ENCODE results near the gene OR7G3.

Gene OR7G3

DNA sequence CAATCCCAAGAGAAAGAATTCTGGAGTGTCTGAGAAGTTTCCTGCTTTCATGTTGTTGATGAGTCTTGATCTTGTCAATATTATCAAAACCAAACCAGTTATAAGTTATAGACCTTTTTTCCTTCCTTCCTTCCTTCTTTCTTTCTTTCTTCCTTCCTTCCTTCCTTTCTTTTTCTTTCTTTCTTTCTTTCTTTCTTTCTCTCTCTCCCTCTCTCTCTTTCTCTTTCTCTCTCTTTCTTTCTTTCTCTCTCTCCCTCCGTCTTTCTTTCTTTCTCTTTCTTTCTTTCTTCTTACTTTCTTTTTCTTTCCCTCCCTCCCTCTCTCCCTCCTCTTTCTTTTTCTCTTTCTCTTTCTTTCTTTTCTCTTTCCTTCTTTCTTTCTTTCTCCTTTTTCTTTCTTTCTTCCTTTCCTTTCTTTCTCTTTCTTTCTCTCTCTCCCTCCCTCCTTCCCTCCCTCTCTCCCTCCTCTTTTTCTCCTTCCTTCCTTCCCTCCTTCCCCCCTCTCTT, at the start of gene OR7G3:
Gene OR7G3 (minus strand): TSS at position 51 of the 506 bp plus-strand sequence. CDS start 0 bp downstream, at position 51.
- DNase-seq: no peak

DNA sequence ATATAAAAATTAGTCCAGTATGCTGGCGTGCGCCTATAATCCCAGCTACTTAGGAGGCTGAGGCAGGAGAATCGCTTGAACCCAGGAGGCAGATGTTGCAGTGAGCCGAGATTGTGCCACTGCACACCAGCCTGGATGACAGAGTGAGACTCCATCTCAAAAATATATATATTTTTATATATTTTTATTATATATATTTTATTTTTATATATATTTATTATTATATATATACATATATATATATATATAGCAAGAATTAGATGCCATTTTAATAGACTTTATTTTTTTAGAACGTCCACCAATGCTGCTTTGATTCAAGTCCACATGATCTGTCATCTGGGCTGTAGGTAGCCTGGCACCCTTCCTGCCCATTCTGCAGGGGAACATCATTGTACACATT, 48.6 kb upstream of the OR7G3 start:
- no peak for DNase-seq

DNA sequence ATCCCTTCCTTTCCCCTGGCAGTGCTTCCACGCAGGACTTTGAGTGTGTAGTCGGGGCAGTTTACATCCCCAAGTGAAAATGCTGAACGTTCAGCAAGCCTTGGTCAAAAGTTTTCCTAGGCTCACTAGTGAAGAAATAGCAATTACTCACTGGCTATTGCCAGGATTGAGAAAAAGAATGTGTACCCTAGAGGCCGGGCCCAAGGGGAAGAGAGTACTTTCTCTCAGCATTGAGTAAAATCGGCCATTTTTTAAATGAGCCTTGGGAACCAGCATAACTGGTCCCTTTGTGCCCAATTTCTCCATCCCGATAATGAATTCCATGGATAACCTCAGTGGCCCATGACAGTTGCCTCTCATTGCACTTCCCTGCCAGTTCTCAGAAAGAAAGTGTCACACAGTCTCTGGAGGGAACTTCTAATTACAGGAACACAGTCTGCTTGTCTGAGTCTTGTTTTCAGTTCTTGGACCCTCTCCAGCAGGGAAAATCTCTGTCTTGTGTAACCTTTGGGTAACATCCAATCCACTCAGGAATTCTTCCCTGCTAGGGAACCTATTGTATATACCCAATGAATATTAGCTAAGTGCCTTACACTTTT, 44.7 kb upstream of the OR7G3 start:
- no peak for DNase-seq

DNA sequence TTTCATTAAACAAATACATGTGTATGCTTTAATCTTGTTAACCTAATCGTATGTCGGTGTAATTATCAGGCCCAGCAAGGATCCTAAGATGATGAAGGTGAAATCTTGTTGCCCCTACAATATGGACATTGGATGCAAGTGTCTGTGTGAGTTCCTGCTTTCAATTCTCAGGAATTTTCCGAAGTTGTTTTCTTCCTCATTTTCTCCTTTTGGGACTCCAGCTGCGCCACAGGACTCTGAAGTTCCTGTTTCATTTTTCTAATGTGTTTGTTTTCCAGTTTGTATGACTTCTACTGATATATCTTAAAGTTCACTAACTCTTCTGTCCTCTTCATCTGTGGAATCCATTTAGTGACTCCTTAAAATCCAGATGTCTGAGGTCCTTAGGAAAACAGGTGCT, 40.1 kb upstream of the OR7G3 start:
- no peak for DNase-seq

DNA sequence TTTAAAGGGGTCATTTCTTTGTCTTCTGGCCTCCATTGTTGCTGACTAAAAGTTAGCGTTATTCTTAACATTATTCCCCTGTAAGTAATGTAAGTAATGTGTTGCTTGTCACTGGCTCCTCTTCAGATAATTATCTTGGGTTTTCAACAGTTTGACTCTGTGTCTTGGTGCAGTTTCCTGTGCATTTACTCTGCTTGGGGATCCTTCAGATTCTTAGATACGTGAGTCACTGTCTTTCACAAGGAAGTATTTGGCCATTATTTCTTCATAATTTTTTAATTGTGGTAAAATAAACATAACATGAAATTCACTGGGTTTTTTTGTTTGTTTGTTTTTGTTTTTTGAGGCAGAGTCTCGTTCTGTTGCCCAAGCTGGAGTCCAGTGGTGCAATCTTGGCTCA, 38.5 kb upstream of the OR7G3 start:
- no peak for DNase-seq

DNA sequence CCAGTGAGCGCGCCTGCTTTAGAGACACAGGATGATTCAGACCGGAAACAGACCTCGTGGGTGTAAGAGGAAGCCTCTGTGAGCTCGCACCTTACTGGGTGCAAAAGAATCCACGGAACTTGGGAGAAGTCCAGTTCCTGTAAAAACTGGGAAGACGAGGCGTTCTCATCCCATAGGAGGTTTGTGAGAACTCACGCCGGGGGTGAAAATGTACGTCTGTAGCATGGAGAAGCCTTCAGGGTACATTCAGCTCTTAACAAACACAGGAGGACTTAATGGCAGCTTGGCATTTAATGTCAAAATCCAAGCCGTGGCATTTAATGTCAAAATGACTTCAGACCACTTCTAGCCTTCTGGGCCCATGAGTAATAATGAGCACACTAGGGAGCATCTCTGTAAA, 34.7 kb upstream of the OR7G3 start:
- DNase-seq: no peak

DNA sequence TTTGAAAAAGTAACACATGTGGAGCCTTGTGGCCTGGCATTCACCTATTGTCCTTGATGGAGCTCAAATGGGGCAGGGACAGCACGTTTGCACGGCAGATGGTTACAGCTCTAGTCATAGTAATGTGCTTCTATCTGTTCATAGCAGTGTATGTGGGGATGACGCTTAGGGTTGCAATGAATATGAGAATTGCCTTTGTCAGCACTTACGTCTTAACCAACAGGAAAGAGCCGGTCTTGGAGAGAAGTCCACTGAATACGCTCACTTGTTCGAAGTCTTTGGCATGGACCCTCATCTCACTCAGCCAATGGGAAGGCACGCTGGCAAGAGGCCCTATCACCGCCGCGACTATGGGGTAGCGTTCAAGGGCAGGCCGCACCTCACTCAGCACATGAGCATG, 33.1 kb upstream of the OR7G3 start:
- DNase-seq: no peak

DNA sequence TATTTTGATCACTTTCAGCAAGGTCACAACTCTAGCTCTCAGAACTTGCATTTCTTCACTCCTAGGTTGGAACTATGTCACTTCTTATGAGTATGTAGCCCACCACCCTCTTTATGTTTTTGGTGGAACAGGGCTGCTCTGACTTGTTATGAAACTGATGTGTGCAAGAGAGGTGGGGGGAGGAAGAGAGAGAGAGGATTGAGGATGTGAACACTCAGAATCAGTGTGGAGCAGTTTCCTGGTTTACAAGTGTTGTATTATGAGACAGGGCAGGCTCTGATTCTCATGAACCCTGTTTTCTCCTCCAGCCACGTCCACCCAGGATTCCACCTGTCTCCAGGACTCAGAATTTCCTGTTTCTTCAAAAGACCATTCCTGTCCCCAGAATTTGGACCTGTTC, 29.6 kb upstream of the OR7G3 start:
- DNase-seq: no peak

DNA sequence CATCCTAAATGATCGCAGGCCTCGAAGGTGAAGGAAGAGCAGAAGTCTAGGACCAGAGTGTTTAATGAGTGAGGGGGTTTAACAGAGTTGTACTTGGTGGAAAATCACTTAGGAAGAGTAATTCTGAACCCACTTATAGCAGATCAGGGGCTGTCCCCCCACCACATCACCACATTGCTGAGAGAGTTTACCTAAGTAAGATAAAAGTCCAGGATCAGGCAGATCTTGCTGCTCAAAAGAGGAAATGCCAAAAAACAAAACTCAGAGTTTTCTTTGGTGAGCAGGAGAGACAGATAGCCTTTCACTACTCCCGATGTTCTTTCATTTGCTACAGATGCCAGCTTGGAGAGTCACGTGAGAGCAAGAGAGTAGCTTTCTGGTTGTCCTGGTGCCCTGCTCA, 28.8 kb upstream of the OR7G3 start:
- DNase-seq: no peak

DNA sequence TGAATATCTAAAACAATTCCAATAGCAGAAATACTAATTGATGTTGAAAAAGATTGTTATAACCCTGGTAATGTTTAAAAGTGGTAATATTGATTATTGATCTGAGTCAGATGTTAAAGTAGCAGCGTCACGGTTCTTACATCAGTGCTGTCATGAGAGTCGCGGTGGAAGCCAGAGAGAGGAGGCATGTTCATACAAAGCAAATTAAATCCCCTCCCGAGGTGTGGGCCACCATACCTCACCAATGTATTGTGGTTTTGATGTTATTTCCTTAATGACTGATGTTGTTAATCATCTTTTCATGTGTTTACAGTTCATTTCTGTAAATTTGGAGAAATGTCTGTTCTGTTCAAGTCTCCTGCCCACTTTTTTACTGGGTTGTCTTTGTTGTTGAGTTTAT, 24.6 kb upstream of the OR7G3 start:
- no peak for DNase-seq

DNA sequence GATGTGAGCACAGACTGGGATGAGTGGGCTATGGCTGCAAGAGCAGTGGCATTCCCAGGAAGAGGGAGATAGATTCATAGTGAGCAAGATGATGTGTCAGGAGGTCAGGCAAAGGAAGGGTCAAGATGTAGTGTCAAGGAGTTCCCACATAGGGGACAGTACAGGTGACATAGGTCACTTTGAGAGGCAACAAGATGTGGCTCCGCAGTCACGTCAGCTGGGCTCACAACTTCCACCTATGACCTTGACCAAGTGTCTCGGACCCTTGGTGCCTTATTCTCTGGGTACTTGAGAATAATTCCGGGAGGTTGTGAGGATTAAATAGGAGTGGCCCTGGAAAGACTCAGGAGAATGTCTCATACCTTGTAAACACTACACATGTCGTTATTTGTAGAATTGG, 23.9 kb upstream of the OR7G3 start:
- no peak for DNase-seq

DNA sequence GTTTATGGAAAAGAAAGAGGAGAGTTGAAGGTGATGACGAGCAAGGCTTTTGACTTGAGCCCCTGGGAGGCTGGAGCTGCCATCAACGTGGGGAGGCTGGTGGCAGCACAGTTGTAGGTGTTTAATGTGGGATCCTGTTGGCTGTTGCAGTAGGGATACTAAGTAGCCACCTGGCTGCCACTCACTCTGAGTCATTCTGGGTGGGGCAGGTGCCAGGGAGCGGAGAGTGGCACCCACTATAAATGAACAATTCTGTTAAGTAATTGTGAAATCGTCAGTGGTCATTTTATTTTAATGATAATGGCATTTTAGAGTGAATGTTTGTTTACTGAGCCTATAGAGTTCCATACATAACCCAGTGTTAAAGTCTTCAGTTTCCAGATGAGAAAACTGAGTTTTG, 23.2 kb upstream of the OR7G3 start:
- no peak for DNase-seq

DNA sequence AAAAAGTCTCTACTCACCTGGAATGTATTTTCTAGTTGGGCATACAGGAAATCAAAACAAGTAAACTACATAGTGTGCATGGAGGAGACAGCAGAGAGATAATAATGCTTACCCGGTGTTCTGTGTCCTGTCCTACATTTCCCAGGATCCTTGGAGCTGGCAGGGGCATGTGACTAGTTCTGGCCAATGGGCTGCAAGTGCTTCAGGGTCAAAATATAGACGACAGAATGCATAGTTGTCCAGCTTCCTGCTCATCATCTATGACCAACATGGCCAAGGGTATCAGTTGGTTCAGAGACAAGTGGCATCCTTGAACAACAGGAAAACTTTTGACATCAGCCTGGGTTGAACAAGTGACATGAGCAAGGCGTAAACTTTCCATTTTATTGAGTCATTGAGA, 21.9 kb upstream of the OR7G3 start:
- no peak for DNase-seq

DNA sequence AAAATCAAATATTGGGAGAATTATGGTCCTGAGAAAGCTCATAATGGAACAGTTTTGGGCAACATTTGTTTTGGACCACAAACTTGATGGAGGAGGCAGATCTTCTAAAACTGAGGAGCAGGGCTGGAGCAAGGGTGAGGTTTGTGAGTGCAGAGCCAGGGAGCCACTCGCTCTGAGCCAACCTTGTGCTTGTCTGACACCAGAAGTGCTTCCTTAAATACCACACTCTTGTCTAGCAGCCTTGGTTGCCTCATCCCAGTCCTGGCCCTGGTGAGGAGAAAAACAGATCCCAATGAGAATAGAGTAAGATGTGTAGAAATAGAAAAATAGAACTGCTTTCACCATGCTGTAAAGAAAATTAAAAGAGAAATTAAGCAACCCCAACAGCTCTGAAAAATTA, 20.1 kb upstream of the OR7G3 start:
- DNase-seq: no peak

DNA sequence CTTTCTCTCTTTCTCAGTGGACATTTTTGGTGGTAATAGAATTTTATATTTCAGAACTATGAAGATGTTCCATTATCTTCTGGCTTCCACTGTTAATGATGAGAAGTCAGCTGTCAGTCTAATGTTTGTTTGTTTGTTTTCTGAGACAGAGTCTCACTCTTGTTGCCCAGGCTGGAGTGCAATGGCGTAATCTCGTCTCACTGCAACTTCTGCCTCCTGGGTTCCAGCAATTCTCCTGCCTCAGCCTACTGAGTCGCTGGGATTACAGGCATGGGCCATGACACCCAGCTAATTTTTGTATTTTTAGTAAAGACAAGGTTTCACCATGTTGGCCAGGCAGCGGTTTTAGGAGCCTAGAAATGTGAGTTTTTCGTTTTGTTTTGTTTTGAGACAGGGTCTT, 18.2 kb upstream of the OR7G3 start:
- peak; percentile 19 for DNase-seq

DNA sequence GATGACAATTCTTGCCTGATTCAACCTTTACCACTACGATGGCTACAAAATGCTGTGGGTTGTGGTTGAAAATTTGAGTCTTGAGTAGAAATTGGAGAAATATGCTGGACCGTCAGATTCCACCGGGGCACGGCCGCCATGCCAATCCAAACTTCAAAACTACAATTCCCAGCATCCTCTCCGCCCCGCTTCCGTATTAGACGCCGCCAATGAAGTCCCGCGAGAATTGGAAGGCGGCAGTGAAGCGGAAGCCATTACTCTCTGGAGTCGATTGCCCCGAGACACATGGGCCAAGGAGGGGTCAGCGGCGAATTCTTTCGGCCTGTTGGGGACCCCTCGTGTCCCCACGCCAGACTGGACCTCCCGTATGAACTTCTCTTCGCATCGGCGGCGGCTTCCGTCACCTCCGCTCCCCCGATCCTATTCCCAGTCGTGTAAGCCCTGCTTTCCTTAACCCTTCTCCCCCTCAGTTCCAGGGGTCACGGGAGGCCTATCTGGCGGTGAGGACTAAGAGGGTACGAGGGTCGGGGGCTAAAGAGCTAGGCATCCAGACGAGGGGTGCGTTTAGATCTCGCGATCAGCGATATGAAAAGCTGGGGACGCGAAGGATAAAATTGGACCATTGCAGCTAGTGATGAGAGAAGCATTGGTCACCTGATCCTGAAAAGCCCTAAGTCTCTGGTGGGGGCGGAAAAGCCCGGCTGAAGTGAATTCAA, 13.6 kb upstream of the OR7G3 start, which contains the start of gene ZNF317:
Gene ZNF317 (plus strand): TSS at position 239 of the 716 bp plus-strand sequence. CDS start 15,620 bp downstream, outside the sequence.
- DNase-seq: peak; percentile 96

DNA sequence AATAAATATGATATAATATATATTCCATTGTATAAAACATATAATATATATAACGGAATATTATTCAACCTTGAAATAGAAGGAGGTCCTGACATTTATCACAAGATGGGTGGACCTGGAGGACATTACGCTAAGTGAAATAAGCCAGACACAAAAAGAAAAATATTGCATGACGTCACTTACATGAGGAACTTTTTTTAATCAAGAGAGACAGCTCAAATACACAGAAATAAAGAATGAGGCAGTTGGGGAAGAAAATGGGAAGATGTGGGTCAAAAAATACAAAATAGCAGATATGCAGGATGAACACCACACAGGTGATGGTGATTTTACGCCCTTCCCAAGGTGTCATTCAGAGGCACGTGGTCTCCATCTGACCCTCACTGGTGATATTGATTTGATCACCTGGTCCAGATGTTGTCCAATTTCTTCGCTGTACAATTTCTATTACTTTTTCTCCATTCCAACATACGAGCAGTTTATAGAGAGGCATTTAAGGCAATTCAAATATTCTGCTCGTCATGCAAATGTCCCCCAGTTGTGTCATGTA, 12.9 kb upstream of the OR7G3 start:
- DNase-seq: no peak

DNA sequence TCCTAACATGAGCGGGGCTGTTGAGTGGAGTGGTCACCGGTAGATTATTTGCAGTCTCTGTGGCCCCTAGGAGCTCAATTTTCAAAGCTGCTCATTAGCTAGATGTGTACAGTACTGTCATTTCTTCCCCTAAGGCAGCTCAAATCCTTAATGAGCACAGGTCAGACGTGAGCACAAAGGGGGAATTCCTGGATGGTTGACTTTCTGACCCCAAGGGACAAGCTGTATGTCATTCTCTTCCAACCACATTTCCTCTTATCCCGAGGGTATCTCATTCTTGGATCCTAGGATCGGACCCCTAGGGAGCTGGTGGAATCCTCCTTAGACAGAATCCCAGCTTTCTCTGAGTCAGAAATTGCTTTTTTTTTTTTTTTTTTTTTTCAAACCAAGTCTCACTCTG, 5.7 kb upstream of the OR7G3 start:
- no peak for DNase-seq

DNA sequence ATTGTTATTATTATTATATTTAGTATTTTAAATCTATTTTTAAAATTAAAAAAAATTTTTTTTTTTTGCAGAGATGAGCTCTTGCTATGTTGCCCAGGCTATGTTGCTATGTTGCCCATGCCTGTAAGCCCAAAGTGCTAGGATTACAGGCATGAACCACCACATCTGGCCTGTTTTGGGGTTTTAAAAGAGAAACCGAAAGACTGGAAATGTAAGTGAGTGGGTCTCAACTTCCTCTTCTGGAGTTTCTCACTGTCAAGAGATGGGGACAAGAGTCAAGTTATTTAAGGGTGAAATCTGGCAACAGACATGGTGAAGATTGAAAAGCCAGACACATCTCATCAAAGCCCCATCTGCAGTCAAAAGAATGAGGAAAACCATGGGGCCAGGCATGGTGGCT, 4.2 kb upstream of the OR7G3 start:
- no peak for DNase-seq

DNA sequence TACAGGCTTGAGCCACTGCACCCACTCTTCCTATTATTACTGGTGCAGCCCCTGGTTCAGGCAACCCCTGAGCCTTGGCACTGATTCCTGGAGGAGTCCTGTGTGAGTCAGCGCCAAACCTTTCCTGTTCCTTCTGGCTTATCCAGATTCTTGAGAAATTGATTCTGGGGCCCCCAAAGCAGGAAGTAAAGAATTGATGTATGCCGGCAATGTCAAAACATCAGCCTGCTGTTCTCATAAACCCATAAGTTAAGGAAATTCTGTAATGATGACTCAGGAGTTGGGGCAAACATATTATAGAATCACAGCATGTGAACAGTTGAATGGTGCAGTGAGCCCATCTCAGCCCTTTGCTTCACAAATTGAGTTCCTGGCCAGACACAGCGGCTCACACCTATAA, 1.4 kb upstream of the OR7G3 start:
- no peak for DNase-seq

DNA sequence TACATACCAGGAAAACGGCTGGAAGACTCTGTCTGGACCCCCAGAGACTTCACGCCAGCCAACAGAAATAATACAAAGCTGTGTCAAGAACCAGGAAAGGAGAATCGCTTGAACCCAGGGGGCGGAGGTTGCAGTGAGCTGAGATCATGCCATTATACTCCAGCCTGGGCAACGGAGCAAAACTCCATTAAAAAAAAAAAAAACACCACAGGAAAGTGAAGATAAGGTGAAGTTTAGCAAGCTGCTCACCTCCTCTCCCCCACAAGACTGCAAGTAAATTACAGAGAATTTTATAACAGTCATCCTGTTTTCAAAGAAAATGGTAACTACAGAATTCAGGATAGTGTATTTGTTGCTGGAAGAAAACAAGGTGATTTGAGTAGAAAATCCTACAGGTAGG, 10.2 kb downstream of the OR7G3 start:
- no peak for DNase-seq

DNA sequence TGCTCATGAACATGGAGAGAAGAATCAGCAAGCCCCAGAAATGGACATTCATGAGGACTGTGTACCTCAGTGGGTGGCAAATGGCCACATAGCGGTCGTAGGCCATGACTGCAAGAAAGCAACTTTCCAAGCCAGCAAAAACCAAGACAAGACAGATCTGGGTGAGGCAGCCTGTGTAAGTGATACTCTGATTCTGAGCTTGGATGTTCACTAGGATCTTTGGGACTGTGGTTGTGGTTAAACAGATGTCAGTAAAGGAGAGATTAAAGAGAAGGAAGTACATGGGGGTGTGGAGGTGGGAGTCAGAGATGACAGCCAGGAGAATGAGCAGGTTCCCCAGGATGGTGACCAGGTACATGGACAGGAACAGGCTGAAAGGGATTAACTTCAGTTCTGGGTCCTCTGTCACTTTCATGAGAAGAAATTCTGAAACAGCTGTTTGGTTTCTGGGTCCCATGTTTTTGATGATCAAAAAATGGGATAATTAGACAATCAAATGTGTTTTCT, 11.4 kb downstream of the OR7G3 start, which contains the start of gene OR7G1:
Gene OR7G1 (minus strand): TSS at position 457 of the 507 bp plus-strand sequence. CDS start 0 bp downstream, at position 457.
- no peak for DNase-seq

DNA sequence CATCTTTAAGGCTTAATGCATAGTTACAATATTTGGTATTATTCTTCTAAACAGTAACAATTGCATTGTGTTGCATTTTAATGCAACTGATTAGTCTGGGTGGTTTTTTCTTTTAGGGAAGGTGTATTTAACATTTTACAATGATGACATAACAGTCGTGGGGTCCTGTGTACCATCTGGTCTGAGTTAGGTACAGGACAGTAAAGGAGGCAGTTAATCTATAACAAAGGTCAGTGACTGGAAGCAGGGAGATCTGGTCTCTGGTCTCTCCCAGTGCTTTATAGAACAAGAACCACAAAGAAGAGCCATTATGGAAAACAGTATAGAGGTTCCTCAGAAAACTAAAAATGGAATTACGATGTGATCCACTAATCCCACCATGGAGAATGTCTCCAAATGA, 16.8 kb downstream of the OR7G3 start:
- no peak for DNase-seq

DNA sequence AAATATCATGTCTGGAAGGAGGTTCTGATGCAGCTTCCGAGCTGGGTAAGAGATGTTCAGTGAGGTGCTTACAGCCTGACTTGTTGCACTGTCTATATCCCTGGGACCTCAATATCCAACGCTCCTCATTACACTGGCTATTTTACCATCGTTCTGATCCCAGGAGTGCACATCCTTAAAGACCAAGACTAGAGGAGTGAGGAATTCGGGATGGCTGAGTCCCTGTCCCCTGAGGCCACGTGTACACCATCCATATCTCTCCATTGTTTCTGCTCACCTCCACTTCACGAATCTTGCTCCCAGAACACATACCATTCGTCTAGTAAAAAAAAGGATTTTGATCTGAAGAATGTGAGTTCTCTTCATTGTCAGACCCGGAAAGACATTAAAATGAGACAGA, 19.4 kb downstream of the OR7G3 start, which contains the start of gene OR7G2:
Gene OR7G2 (minus strand): TSS at position 101 of the 400 bp plus-strand sequence. CDS start 4,232 bp downstream, outside the sequence.
- DNase-seq: no peak
